Aorta (tissue), 5 donors: ENCODE results near the gene CDPF1. TPM values are rescaled to one million over a fixed set of nuclear protein-coding genes. Genes with fewer than 3 reads are reported as not detected.
A peak's percentile ranks its signal among the peaks of the same experiment; 100 is the strongest.
"Not testable (repeated sequence)": the region's sequence is repeated elsewhere in the genome, so short reads cannot be mapped to it uniquely, and the experiment has no call there.

Experiments used
- ATAC-seq: fragments of 200-7000 bp; cut with Tn5 transposase; one replicate; pipeline ENCODE4 v1.9.1; 2022; ENCODE audit warnings: moderate library complexity; ENCODE audit not compliant: low FRiP score
- DNase-seq, 2 donors: peaks; one replicate each; pipeline ENCODE4 v3.0.0-alpha.2; 2020
- H3K27ac ChIP-seq, 2 donors: one replicate each; pipeline ENCODE4 v1.5.1; 2013; ENCODE audit warnings: low read length in 2 of 2, mild to moderate bottlenecking in 2 of 2, moderate library complexity in 2 of 2, control low read depth in 1 of 2, inconsistent platforms in 1 of 2, low read depth in 1 of 2
- H3K27me3 ChIP-seq, 2 donors: one replicate each; pipeline ENCODE4 v1.6.1; 2013; ENCODE audit warnings: control low read depth in 1 of 2, low read length in 1 of 2, mild to moderate bottlenecking in 1 of 2, moderate library complexity in 1 of 2; ENCODE audit not compliant: insufficient read depth in 2 of 2, control insufficient read depth in 1 of 2
- H3K36me3 ChIP-seq, 2 donors: one replicate each; pipeline ENCODE4 v1.6.1; 2013; ENCODE audit warnings: control low read depth in 1 of 2, low read length in 1 of 2, mild to moderate bottlenecking in 1 of 2; ENCODE audit not compliant: insufficient read depth in 2 of 2, control insufficient read depth in 1 of 2
- H3K4me1 ChIP-seq, 2 donors: one replicate each; pipeline ENCODE4 v1.6.1; 2013; ENCODE audit warnings: low read length in 2 of 2, control low read depth in 1 of 2, mild to moderate bottlenecking in 1 of 2, moderate library complexity in 1 of 2; ENCODE audit not compliant: insufficient read depth in 2 of 2, control insufficient read depth in 1 of 2
- H3K4me3 ChIP-seq, 2 donors: one replicate each; pipeline ENCODE4 v1.5.1; 2013; ENCODE audit warnings: low read length in 2 of 2, control low read depth in 1 of 2, mild to moderate bottlenecking in 1 of 2
- H3K9me3 ChIP-seq: one replicate; pipeline ENCODE4 v1.6.1; 2013; ENCODE audit warnings: mild to moderate bottlenecking, low read length; ENCODE audit not compliant: control insufficient read depth
- WGBS, 2 donors: extraction: QIAGEN DNeasy Blood & Tissue Kit; methylation state at CpG; one replicate each; pipeline ENCODE4 v1.1.7; 2013; 5-methylcytosine and 5-hydroxymethylcytosine counted together
- intact Hi-C, 2 donors: fragments of 100-400 bp; cut with DNase I; formaldehyde crosslinking; loops; one replicate each; pipeline versions ENCODE4 v1.14.2 to v1.15.0; 2022
- polyA plus RNA-seq, 2 donors: library from polyadenylated mRNA; stranded (reverse); fragments of 200-250 nt; gene quantifications; one replicate each; pipeline ENCODE4 v1.2.3, GENCODE V29; 2013
- total RNA-seq, 2 donors: library from RNA; stranded (reverse); fragmentation: NEBNext Ultra II Directional; extraction: Animal tissue kit (Norgen Biotek cat#: 25700); gene quantifications; one replicate each; pipeline ENCODE4 v1.2.1, GENCODE V29; 2021
- donor health status: healthy with polysubstance abuse.
- donor health status: Bipolar disorder and iron deficiency.
- donor health status: DM: no; HTN: no; CAD: no.
- donor health status: DM: no; HTN: no; CAD: no.
- donor health status: DM: yes; HTN: yes; CAD: no.

The CDPF1 gene
- total and polyA plus RNA-seq, 4 donors = 4.1 to 17.8 (median 9.9) TPM

DNA sequence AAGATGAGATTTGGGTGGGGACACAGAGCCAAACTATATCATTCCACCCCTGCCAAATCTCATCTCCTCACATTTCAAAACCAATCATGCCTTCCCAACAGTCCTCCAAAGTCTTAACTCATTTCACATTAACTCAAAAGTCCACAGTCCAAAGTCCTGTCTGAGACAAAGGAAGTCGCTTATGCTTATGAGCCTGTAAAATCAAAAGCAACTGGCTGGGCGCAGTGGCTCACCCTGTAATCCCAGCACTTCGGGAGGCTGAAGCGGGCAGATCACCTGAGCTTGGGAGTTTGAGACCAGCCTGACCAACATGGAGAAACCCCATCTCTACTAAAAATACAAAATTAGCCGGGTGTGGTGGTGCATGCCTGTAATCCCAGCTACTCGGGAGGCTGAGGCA, 14.4 kb upstream of the CDPF1 start:
- peak in 1 of 2 donors; percentile 16 for DNase-seq
- H3K9me3 ChIP-seq, ATAC-seq, H3K4me3 ChIP-seq, H3K27me3 ChIP-seq, H3K27ac ChIP-seq, intact Hi-C loops, H3K36me3 ChIP-seq, H3K4me1 ChIP-seq: not testable (repeated sequence)
- 95 to 96% methylated on average over 4 to 6 of the region's 6 CpGs for WGBS, 2 donors

GRCh38 chr22:46263216-46263590, 13.1 kb upstream of the CDPF1 start, which contains the start of gene PKDREJ:
Gene PKDREJ (minus strand): TSS chr22:46263343. CDS start chr22:46263322, 21 bp downstream.
- WGBS, 2 donors = 40% methylated on average over 22 to 30 of the region's 30 CpGs
- intact Hi-C loops = no loop called here
- no peaks in the 10 kb centered on the region for H3K27me3 ChIP-seq
- H3K27ac ChIP-seq = no peak within 1 kb of the TSS
- H3K4me3 ChIP-seq = peak within 1 kb of the TSS; percentile 11 to 37
- ATAC-seq (no peak), DNase-seq (peak in 1 of 2 donors; percentile 77)
- no peaks in the 10 kb centered on the region for H3K36me3 ChIP-seq
- H3K9me3 ChIP-seq = no peaks in the 10 kb centered on the region
- H3K4me1 ChIP-seq = no peaks in the 10 kb centered on the region

DNA sequence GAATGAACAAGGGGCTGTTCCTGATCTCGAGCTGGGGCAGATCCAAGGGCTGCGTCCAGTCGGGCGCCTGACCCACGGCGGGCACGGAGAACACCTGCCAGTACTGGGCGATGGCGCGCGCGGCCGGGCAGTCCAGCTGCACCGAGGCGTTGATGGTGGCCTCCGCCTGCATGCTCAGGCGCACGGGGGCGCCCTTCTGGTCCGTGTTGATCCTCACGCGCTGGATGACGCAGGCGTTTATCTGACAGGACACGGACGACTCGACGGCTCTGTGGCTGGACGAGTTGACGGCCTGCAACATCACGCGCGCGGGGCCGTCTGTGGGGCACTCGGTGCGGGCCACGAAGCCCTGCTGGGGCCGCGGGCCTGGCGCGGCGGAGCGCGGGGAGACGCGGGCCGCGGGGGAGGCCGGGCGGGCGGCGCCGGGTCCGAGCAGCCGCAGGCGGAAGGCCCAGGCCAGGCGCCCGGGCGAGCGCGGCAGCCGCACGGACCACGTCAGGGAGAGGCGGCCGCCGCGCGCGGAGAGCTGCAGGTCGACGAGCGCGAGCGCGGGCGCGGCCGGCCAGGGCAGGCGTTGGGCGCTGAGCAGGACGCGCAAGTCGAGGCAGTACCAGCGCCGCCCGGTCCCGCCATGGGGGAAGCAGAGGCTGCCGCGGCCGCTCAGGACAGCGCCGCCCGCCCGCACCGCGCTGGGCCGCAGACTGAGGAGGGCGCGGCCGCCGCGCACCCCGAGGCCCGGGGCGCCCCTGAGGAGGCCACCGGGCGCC, 12.5 kb upstream of the CDPF1 start:
- intact Hi-C loops = no loop called here
- peak; percentile 71 for ATAC-seq
- Histone ChIP-seq H3K4me1 (no peaks in the 10 kb centered on the region), H3K27ac (no peak overlapping the region), H3K4me3 (peak overlapping the region; percentile 11 to 37), H3K27me3 (no peaks in the 10 kb centered on the region), H3K9me3 (no peaks in the 10 kb centered on the region), H3K36me3 (no peaks in the 10 kb centered on the region)
- peak; percentile 88 to 90 for DNase-seq
- 9 to 10% methylated on average over 62 to 109 of the region's 109 CpGs for WGBS, 2 donors

DNA sequence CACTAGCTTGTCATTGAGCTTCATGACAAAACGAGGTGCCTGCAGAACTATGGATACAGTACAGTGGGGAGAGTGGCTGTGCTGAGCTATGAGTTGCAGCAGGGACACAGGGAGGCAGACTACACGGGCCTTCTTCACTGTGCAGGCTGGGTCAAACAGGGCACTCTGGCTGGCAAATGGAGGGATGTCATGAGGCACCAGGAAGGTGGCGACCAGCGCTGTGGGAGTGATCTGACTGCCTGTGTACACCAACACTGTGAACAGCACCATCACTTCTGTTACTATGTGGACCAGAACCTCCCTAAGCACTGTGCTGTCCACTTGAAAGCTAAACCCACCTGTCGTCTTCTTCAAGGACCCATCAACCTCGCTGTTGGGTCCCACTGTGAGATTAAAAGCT, 9.9 kb upstream of the CDPF1 start:
- H3K36me3 ChIP-seq = no peaks in the 10 kb centered on the region
- intact Hi-C loops = no loop called here
- no peak for ATAC-seq

GRCh38 chr22:46259374-46259773, 9.3 kb upstream of the CDPF1 start:
- peaks cover 4% of the 10 kb centered on the region for H3K9me3 ChIP-seq
- H3K27me3 ChIP-seq = no peaks in the 10 kb centered on the region
- DNase-seq (peak; percentile 47 to 49), ATAC-seq (no peak)
- H3K27ac ChIP-seq = no peak overlapping the region
- H3K4me3 ChIP-seq = no peak overlapping the region
- H3K36me3 ChIP-seq = no peaks in the 10 kb centered on the region
- intact Hi-C loops = no loop called here
- 86 to 88% methylated on average over 12 of the region's 12 CpGs for WGBS, 2 donors
- H3K4me1 ChIP-seq = no peaks in the 10 kb centered on the region

More for the DNA sequence above, 9.9 kb upstream of the CDPF1 start:
- Histone ChIP-seq H3K4me1 (no peaks in the 10 kb centered on the region), H3K27me3 (no peaks in the 10 kb centered on the region), H3K9me3 (peaks cover 4% of the 10 kb centered on the region), H3K4me3 (no peak overlapping the region), H3K27ac (no peak overlapping the region)
- peak in 1 of 2 donors; percentile 46 for DNase-seq
- WGBS, 2 donors = 83 to 92% methylated on average over 5 to 6 of the region's 6 CpGs

DNA sequence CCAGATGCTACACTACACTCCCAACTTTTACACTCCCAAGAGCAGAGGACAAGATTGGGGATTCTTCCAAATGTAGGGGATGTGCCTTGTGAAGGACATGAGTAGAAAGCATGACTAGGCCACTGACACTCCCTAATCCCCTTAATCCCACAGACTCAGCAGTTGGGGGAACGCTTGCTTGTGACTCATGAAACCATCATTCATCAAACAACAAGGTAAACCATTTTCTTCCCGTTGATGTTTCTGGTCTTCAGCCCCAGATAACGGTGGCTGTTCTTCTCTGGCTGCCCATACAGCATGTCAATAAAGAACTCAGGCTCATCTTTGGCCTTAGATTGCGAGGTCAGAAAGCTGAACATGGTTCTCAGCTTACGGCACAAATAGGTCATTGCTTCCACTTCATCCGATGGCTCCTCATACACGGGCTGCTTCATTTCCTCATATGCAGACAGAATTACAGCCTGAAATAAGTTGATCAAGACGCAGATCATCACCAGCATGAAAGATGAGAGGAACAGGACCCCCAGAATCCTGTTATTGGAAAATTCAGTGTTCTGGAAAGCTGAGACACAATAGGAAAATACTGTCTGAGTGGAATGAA, 6.4 kb upstream of the CDPF1 start:
- Histone ChIP-seq H3K36me3 (no peaks in the 10 kb centered on the region), H3K9me3 (peaks cover 4% of the 10 kb centered on the region), H3K4me1 (no peaks in the 10 kb centered on the region), H3K27me3 (no peaks in the 10 kb centered on the region), H3K27ac (no peak overlapping the region), H3K4me3 (no peak overlapping the region)
- intact Hi-C loops = no loop called here
- no peak for DNase-seq
- 85 to 93% methylated on average over 8 of the region's 8 CpGs for WGBS, 2 donors
- ATAC-seq = no peak

GRCh38 chr22:46251816-46252380, 1.8 kb upstream of the CDPF1 start:
- ATAC-seq (no peak), DNase-seq (no peak)
- intact Hi-C loops = no loop called here
- H3K36me3 ChIP-seq = no peaks in the 10 kb centered on the region
- 92 to 94% methylated on average over 9 of the region's 9 CpGs for WGBS, 2 donors
- no peaks in the 10 kb centered on the region for H3K4me1 ChIP-seq
- no peak overlapping the region for H3K27ac ChIP-seq
- H3K27me3 ChIP-seq = no peaks in the 10 kb centered on the region
- H3K4me3 ChIP-seq = no peak overlapping the region
- H3K9me3 ChIP-seq = peaks cover 4% of the 10 kb centered on the region

GRCh38 chr22:46251266-46251665, 1.2 kb upstream of the CDPF1 start:
- ATAC-seq (no peak), DNase-seq (no peak)
- intact Hi-C loops = no loop called here
- Histone ChIP-seq H3K9me3 (peaks cover under 1% of the 10 kb centered on the region), H3K4me1 (no peaks in the 10 kb centered on the region), H3K36me3 (no peaks in the 10 kb centered on the region), H3K27me3 (no peaks in the 10 kb centered on the region), H3K27ac (no peak overlapping the region), H3K4me3 (no peak overlapping the region)
- 70 to 79% methylated on average over 7 of the region's 7 CpGs for WGBS, 2 donors

DNA sequence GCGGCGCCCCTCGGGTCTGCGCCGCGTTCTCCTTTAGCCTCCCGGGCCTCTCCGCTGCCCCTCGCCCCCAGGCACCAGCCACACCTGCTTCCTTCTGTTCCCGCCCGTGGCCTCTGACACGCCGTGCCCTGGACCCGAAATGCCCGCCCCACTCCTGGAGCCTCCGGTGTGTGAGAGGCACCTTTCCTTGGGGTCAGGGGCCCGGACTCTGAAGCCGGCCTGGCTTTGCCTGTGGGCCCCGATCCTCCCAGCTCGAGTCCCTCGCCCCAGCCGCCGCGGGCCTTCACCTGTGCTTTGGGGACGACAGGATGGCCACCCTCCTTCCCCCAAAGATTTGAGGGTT, 661 bp upstream of the CDPF1 start:
- H3K4me3 ChIP-seq = peak overlapping the region; percentile 57 to 87
- DNase-seq (peak; percentile 48 to 82), ATAC-seq (peak; percentile 22)
- intact Hi-C loops = no loop called here
- WGBS, 2 donors = 4 to 7% methylated on average over 25 of the region's 25 CpGs
- no peaks in the 10 kb centered on the region for H3K27me3 ChIP-seq
- H3K4me1 ChIP-seq = no peaks in the 10 kb centered on the region
- H3K36me3 ChIP-seq = no peaks in the 10 kb centered on the region
- H3K27ac ChIP-seq = no peak overlapping the region
- H3K9me3 ChIP-seq = no peaks in the 10 kb centered on the region
